ENCODE data around the gene ITIH2.

DNA sequence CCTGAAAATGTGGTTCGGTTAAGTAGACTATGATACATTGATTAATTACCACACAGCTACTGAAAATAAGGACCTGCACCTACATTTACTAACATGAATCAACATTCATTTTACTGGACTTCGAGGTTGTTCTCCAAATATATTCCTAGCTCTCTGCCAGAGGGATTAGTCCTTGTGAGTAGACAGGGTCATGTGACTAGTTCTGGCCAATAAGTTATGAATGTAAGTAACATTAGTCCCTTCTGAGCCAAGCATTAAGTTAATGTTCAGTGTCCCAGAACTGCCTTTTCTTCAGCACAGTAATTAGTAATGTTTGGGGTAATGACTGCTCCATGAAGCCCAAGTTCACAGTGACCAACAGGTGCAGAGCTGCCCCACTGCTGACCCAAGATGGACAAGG is 45.6 kb upstream of the ITIH2 start:
- no peak for TF ChIP-seq POLR2A (IDR thresholded peaks at IDR 0.05; ENCODE audit: low read depth, low read length)
- no peak for TF ChIP-seq POLR2AphosphoS5 (IDR thresholded peaks at IDR 0.05; ENCODE audit: low read depth, low read length)

All from GM12892 (cell line).